AG20443 (cell line): Measurements from ENCODE around the gene PRDM12.
A peak's percentile ranks its signal among the peaks of the same experiment; 100 is the strongest.

Source experiments
- DNase-seq: peaks from one replicate; pipeline ENCODE4 v3.0.0; 2012; ENCODE audit warnings: low spot score, mixed read lengths

The PRDM12 gene

GRCh38 chr9:130689937-130690700 is 25.7 kb downstream of the PRDM12 start:
- DNase-seq = peak; percentile 91

- no peak for DNase-seq
Measured at GRCh38 chr9:130692321-130692720, 27.9 kb downstream of the PRDM12 start.

GRCh38 chr9:130693101-130693425 is 28.7 kb downstream of the PRDM12 start:
- no peak for DNase-seq

GRCh38 chr9:130693426-130694191 is 29.2 kb downstream of the PRDM12 start, which contains the start of gene EXOSC2:
Gene EXOSC2, plus strand, starts transcription at chr9:130693780. Its CDS starts 12 bp downstream, at chr9:130693792.
- DNase-seq = peak; percentile 98

GRCh38 chr9:130694205-130694604 is 29.8 kb downstream of the PRDM12 start:
- no peak for DNase-seq

- no peak for DNase-seq
Measured at GRCh38 chr9:130696139-130696650, 31.8 kb downstream of the PRDM12 start.

GRCh38 chr9:130696996-130697395 is 32.6 kb downstream of the PRDM12 start:
- DNase-seq = no peak

- DNase-seq = no peak
Measured at GRCh38 chr9:130698514-130698913, 34.1 kb downstream of the PRDM12 start.

GRCh38 chr9:130699047-130699446 is 34.7 kb downstream of the PRDM12 start:
- DNase-seq = no peak

- DNase-seq = peak; percentile 83
Measured at GRCh38 chr9:130701059-130702022, 36.9 kb downstream of the PRDM12 start.

- DNase-seq = no peak
Measured at GRCh38 chr9:130703501-130703900, 39.1 kb downstream of the PRDM12 start.

GRCh38 chr9:130707225-130707976 is 43.0 kb downstream of the PRDM12 start:
- no peak for DNase-seq

GRCh38 chr9:130710822-130711352 is 46.5 kb downstream of the PRDM12 start:
- DNase-seq = no peak

- DNase-seq = no peak
Measured at GRCh38 chr9:130711469-130711868, 47.1 kb downstream of the PRDM12 start.

- DNase-seq = peak; percentile 97
Measured at GRCh38 chr9:130712564-130713285, 48.3 kb downstream of the PRDM12 start.

GRCh38 chr9:130713286-130713960 is 49.0 kb downstream of the PRDM12 start:
- DNase-seq = peak; percentile 25

GRCh38 chr9:130714586-130715110 is 50.3 kb downstream of the PRDM12 start:
- DNase-seq = no peak

GRCh38 chr9:130715270-130715669 is 50.9 kb downstream of the PRDM12 start:
- no peak for DNase-seq

- DNase-seq = no peak
Measured at GRCh38 chr9:130718562-130718961, 54.2 kb downstream of the PRDM12 start.
